OCI-LY7 (cell line): ENCODE data around the gene FOXP1. TPM values are rescaled to one million over a fixed set of nuclear protein-coding genes. Genes with fewer than 3 reads are reported as not detected.

ENCODE experiments used
- BruUV-seq: library from RNA; stranded (reverse); fragments of 400-500 nt; replicated peaks from 2 replicates; lab custom pipeline; 2021; lab: Mats Ljungman, UMichigan
- CTCF ChIA-PET: fragments of 300-600 bp; sonication (Branson Sonifier 250); formaldehyde crosslinking; loops from one replicate; lab custom pipeline; 2022; ENCODE audit warnings: antibody characterized with exemption; ENCODE audit not compliant: unreplicated experiment; lab: Charles Lee
- POLR2A ChIA-PET: fragments of 300-600 bp; sonication (Branson Sonifier 250); formaldehyde crosslinking; loops from one replicate; lab custom pipeline; 2022; ENCODE audit warnings: antibody characterized with exemption; lab: Charles Lee
- DNase-seq: peaks from one replicate; pipeline ENCODE4 v3.0.0-alpha.2; 2015; ENCODE audit warnings: low spot score
- H2AFZ ChIP-seq: fragments of 200-600 bp; sonication (generic), shearing (Covaris generic); 2 replicates; pipeline ENCODE4 v1.6.1; 2014; ENCODE audit warnings: mild to moderate bottlenecking, antibody characterized with exemption, low read length, moderate library complexity
- H3K27ac ChIP-seq: fragments of 200-600 bp; sonication (generic); 2 replicates; pipeline ENCODE4 v1.5.1; 2014; ENCODE audit warnings: mixed run types, low read depth, mild to moderate bottlenecking, moderate library complexity, low read length, inconsistent platforms; ENCODE audit not compliant: poor library complexity, severe bottlenecking
- H3K36me3 ChIP-seq: fragments of 200-600 bp; sonication (generic); 2 replicates; pipeline ENCODE4 v1.6.1; 2014; ENCODE audit warnings: mild to moderate bottlenecking, antibody characterized with exemption, low read length, moderate library complexity, mixed read lengths; ENCODE audit not compliant: insufficient read depth
- H3K4me1 ChIP-seq: fragments of 200-600 bp; sonication (generic); 2 replicates; pipeline ENCODE4 v1.5.1; 2014; ENCODE audit warnings: mild to moderate bottlenecking, low read length; ENCODE audit not compliant: insufficient read depth, poor library complexity, severe bottlenecking
- H3K4me2 ChIP-seq: fragments of 200-600 bp; sonication (generic); 2 replicates; pipeline ENCODE4 v1.6.1; 2014; ENCODE audit warnings: mild to moderate bottlenecking, low read length
- H3K4me3 ChIP-seq: fragments of 200-600 bp; sonication (generic); 2 replicates; pipeline ENCODE4 v1.5.1; 2014; ENCODE audit warnings: mild to moderate bottlenecking, low read depth, low read length; ENCODE audit not compliant: poor library complexity, severe bottlenecking
- H3K79me2 ChIP-seq: fragments of 200-600 bp; sonication (generic); 2 replicates; pipeline ENCODE4 v1.6.1; 2016; ENCODE audit warnings: low read depth, mild to moderate bottlenecking, low read length, moderate library complexity, mixed read lengths; ENCODE audit not compliant: insufficient read depth
- H3K9me2 ChIP-seq: fragments of 200-600 bp; sonication (generic); 2 replicates; pipeline ENCODE4 v1.6.1; 2016; ENCODE audit warnings: mild to moderate bottlenecking, low read length, mixed read lengths; ENCODE audit not compliant: insufficient read depth
- H3K9me3 ChIP-seq: fragments of 200-600 bp; sonication (generic); 2 replicates; pipeline ENCODE4 v1.6.1; 2014; ENCODE audit warnings: mild to moderate bottlenecking, mixed run types, low read length, mixed read lengths
- H4K20me1 ChIP-seq: fragments of 200-600 bp; sonication (generic); 2 replicates; pipeline ENCODE4 v1.6.1; 2014; ENCODE audit warnings: mild to moderate bottlenecking, antibody characterized with exemption, low read length, moderate library complexity, mixed read lengths; ENCODE audit not compliant: insufficient read depth
- CTCF ChIP-seq: fragments of 200-600 bp; sonication (generic); conservative IDR thresholded peaks from 2 replicates; pipeline ENCODE4 v1.5.1; 2014; ENCODE audit warnings: mild to moderate bottlenecking, antibody characterized with exemption, low read length, moderate library complexity, mixed read lengths
- EZH2phosphoT487 ChIP-seq: fragments of 200-600 bp; sonication (generic); IDR thresholded peaks from 2 replicates; pipeline ENCODE4 v1.6.1; 2018; ENCODE audit warnings: low read depth, borderline replicate concordance, mild to moderate bottlenecking, mixed run types, antibody characterized with exemption, low read length, moderate library complexity, mixed read lengths
- intact Hi-C: fragments of 100-400 bp; cut with micrococcal nuclease; formaldehyde crosslinking; loops from one replicate; pipeline ENCODE4 v1.10.0; 2022; ENCODE audit not compliant: unreplicated experiment
- total RNA-seq, 2 experiments: library from RNA; depleted of rRNA in 1 of 2; stranded (reverse); fragments of >200 nt in 1 of 2; shearing (Covaris generic) in 1 of 2; gene quantifications; 2 replicates each; pipeline ENCODE4 v1.2.3, GENCODE V29; 2014 to 2022

The FOXP1 gene
- total RNA-seq, 2 experiments from 2014 or later, result 87.3 to 151 TPM

GRCh38 chr3:71428841-71429596, 154.5 kb downstream of the FOXP1 start:
- intact Hi-C loops, result no loop called here
- Histone ChIP-seq H4K20me1 (no peaks in the 10 kb centered on the region; the same call in 1 of the 2 replicates), H3K9me3 (no peaks in the 10 kb centered on the region), H2AFZ (no peak overlapping the region), H3K4me1 (peaks cover 65% of the 10 kb centered on the region), H3K79me2 (peaks cover 45% of the 10 kb centered on the region; the same call in 1 of the 2 replicates), H3K36me3 (peaks cover 6% of the 10 kb centered on the region), H3K9me2 (no peaks in the 10 kb centered on the region), H3K4me3 (no peak overlapping the region), H3K4me2 (peak overlapping the region; percentile 30; the same call in 1 of the 2 replicates), H3K27ac (no peak overlapping the region)
- TF ChIP-seq CTCF (no peak), EZH2phosphoT487 (no peak)
- POLR2A ChIA-PET, result interaction anchor here (0.7 to 2.2 kb wide), 6 partner anchors 9 to 360 kb away, joined by 3 to 6 read pairs (median 4); no protein-coding TSS in a partner anchor
- DNase-seq, result peak; percentile 30
- no TSS peak for BruUV-seq
- CTCF ChIA-PET, result no interaction called here

- peaks cover 80% of the 10 kb centered on the region for H3K4me1 ChIP-seq
- ChIA-PET POLR2A (interaction anchor here (0.5 to 3.9 kb wide), 14 partner anchors 8 to 417 kb away, joined by 3 to 21 read pairs (median 5); no protein-coding TSS in a partner anchor), CTCF (interaction anchor here (0.6 to 1.6 kb wide), 2 partner anchors 28 to 39 kb away, joined by 3 to 4 read pairs; no protein-coding TSS in a partner anchor)
- peaks cover 51% of the 10 kb centered on the region; the same call in 1 of the 2 replicates for H3K79me2 ChIP-seq
- no peaks in the 10 kb centered on the region; the same call in 1 of the 2 replicates for H4K20me1 ChIP-seq
- no peak for TF ChIP-seq CTCF
- no peak for TF ChIP-seq EZH2phosphoT487
- H3K4me2 ChIP-seq, result peak overlapping the region; percentile 39
- peak; percentile 28 for DNase-seq
- H3K4me3 ChIP-seq, result no peak overlapping the region
- intact Hi-C loops, result no loop called here
- no peaks in the 10 kb centered on the region for H3K9me2 ChIP-seq
- BruUV-seq, result no TSS peak
- peaks cover 4% of the 10 kb centered on the region for H3K36me3 ChIP-seq
- H2AFZ ChIP-seq, result no peak overlapping the region
- H3K9me3 ChIP-seq, result no peaks in the 10 kb centered on the region
- peak overlapping the region; percentile 14 for H3K27ac ChIP-seq
Observed at GRCh38 chr3:71425491-71426071, 157.9 kb downstream of the FOXP1 start.
